GM21390 (cell line): ENCODE data around the gene SLC2A10.
"Not testable (repeated sequence)": the region's sequence is repeated elsewhere in the genome, so short reads cannot be mapped to it uniquely, and the experiment has no call there.

ENCODE experiments used
- ATAC-seq: cut with Tn5 transposase; IDR thresholded peaks from one replicate; pipeline ENCODE4 v1.9.1; 2021; ENCODE audit not compliant: unreplicated experiment

SLC2A10 gene

DNA sequence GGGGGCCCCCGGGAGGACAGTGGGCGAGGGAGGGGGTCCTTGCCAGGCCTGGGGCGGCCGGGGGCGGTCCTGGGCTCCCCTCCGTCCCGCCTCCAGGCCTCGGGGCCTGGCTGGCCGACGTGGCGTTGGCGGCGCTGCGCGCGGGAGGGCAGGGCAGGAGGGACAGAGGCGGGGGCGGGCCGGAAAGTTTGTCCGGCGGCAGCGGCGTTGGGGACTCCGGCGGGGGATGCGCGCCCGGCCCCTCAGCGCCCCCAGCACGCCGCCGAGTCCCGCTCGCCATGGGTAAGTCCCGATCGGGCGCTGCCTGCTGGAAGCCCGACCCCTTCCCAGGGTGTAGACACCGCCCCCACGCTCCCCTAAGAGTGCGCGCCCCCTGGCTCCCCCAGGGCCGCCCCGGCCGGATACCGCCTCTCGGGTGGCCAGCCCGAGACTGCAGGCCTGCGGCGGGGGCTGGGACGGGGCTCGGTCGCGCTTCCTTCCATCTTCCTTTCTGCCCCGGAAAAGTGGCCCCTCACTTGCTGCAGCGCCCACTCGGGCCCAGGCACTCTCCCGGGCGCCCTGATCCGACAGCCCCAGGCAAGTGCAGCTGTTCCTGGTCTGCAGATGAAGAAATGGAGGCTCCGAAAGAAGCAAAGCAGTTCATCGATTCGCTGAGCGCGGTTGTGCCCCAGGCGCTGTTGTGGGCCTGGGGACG is at the start of gene SLC2A10:
Gene SLC2A10, plus strand, starts transcription at position 191 of the 694 bp plus-strand sequence. Its CDS starts 88 bp downstream, at position 279.
- ATAC-seq, result no peak

DNA sequence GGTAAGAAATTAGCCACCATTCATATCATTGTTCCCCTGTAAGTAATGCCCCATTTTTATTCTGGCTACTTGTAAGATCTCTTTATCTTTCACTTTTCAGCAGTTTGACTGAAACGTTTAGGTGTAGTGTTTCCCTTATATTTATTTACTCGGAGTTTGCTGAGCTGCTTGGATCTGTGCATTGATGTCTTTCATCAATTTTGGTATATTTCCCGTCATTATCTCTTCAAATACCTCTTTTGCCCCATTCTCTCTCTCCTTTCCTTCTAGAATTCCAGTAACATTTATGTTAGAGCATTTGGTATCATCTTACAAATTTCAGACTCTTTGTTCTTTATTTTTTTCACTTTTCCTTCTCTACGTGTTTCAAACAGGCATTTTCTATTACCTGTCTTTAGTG is 49.0 kb upstream of the SLC2A10 start:
- ATAC-seq, result no peak

DNA sequence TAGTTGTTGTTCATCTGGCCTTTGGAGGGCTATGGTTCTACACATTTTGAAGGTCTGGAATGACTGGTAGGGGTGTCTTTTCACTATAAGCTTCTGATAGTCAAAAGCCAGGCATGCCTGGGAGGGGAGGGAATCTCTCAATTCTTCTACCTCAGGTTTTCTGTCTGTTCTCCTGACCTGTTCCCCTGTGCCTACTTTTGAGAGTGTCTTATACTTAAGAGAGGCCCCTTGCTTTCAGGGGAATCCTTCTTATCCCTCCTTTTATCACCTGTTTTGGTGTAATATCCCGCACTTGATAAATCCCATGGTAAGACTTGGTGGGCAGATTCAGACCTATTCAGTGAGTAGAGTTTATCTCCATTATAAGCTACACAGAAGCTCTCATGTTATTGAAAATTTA is 47.8 kb upstream of the SLC2A10 start:
- ATAC-seq, result no peak

DNA sequence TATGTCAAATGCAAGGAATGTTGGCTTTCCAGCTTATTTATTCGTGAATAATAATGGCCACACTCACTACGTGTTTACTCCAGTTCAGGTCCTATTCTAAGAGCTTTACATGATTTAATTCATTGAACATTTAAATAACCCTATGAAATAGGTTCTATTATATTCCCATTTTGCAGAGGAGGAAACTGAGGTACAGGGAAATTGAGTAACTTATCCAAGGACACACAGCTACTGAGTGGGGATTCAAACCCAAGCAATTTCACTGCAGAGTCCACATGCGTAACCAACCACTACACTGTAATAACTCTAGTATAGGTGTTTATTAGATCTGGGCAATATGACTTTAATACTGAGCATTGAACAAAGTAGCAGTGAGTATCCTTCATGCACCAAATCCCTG is 45.9 kb upstream of the SLC2A10 start:
- ATAC-seq, result no peak

DNA sequence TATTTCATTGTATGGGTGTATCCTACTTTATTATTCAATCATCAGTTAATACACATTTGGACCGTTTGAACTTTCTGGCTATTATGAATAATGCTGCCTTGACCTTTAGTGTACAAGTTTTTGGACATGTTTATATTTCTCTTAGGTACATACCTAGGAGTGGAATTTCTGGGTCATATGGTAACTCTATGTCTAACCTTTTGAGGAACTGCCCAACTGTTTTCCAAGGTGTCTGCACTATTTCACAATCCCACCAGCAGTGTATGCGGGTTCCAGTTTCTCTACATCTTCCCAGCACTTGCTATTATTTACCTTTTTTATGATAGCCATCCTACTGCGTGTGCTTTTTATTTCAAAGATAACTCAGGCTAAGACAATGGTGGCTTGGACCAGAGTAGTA is 43.8 kb upstream of the SLC2A10 start:
- ATAC-seq, result no peak

DNA sequence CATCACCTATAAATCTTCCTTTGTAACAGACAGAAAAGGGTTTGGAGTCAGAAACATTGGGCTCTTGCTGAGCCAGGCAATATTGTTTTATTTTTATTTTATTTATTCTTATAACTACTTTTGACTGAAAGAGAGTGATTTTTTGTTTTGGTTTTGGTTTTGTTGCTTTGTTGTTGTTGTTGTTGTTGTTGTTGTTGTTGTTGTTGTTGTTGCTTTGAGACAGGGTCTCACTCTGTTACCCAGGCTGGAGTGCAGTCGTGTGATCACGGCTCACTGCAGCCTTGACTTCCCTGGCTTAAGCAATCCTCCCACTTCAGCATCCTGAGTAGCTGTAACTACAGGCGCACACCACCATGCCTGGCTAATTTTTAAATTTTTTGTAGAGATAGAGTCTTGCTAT is 43.1 kb upstream of the SLC2A10 start:
- ATAC-seq, result no peak

DNA sequence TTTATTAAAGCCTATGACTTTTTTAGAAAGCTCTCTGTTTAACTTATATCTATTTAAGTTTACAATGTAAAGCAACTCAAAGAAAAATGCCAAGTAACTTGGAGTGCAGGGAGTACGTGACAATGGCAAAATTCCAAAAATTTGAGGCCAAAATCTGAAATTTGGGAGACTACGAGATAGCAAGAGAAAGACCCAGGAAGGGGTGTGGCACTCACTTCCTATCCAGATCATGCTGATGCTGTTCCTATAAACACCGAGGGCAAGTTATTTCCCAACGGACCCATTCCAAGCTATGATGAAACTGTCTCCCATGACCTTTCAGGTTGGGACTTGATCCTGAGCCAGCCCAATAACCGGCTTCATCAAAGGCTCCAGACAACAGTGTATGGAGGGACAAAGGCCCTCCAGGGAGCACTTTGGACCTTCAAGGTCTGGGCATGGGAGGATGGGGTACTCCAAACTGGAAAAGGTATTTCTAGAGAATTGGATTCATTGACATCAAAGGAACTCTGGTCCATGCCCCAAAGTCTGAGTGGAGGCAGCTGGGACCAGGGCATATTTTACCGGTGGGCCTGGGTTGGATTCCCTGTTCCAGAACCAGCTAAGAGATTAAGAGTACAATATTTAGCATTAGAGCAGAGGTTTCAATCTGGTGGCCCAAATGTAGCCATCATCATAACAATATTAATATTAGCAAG is 42.5 kb upstream of the SLC2A10 start:
- no peak for ATAC-seq

DNA sequence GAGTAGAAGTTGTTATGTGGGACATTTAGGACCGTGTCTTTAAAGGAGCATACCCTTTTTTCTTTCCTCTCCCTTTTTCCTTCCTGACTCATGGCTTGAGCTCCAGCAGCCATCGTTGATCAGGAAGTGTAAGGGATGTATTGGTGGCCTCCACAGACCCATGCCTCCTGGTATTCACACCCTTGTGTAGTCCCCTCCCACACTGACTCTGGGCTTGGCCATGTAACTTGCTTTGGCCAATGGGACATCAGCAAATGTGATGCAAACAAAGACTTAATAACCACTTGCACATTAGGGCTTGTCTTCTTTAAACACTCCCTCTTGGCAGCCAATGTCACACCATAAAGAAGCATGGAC is 39.2 kb upstream of the SLC2A10 start:
- no peak for ATAC-seq

DNA sequence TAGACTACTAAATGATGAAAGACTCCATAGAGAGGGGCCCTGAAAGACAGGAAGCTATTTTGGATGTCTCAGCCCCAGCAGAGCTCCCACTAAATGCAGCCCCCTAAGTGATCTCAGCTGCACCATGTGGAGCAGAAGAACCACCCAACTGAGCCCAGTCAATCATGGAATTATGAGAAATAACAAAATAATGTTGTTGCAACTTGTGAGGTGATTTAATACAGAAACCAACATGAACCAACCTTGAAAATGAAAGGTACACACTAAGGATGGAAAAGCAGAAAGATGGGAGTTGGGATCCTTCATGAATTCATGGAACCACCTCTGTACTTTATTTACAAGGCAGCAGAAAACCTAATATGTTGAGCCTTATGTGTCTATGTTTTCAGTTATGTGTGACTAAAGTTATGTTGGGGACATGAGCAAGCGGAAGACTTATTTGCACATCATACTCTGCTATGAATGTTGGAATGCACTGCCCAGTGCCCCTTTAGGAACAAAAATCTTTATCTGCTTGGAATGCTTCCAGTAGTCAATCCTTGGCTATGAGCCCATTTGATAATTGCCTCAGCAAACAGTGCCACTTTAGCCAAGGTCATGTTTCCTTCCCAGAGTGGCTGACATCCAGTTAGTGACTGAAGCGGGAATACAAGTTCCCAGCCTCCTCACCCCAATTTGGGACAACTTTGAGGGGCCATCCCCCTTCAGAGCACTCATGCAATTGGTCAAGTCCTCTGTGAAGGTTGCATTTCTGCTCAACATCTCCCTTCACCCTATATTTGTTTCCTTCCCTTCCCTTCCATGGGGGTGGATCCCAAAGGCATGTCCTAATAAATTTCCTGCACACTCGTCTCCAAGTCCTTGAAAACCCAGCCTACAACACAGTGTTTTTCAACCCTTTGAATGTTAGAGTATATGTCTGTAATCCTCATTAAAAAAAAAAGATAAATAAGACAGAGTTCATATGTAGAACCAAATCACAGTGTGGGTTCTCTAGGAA is 38.6 kb upstream of the SLC2A10 start:
- ATAC-seq, result no peak

DNA sequence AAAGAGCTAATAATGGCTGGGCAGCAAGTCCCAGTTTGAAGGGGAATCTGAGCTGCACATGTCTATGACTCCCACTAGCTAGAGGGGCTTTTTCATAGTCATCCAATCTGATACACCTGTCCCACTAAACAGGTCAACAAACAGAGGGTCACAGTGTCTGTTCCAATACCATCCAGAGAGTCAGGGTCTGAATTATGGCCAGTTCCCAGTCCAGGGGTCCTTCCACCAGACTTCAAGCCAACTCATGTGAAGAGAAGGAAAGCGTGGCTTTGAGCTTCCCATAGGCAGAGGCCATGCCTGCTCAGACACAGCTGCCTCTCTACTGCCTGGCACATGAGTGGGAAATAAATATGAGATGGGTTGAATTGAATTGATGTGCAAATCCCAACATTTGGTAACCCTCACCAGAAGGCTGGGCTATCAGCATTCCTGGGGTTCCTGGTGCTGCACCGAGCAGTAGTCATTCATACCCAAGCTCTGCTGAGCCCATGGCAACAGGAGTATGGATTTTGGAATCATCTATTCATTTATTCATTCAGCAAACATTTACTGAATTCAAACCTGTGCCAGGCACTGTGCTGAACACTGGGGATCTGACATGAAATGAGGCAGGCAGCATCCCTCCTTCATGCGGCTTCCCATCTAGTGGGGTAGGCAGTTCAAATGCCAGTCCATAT is 37.4 kb upstream of the SLC2A10 start:
- ATAC-seq, result no peak

DNA sequence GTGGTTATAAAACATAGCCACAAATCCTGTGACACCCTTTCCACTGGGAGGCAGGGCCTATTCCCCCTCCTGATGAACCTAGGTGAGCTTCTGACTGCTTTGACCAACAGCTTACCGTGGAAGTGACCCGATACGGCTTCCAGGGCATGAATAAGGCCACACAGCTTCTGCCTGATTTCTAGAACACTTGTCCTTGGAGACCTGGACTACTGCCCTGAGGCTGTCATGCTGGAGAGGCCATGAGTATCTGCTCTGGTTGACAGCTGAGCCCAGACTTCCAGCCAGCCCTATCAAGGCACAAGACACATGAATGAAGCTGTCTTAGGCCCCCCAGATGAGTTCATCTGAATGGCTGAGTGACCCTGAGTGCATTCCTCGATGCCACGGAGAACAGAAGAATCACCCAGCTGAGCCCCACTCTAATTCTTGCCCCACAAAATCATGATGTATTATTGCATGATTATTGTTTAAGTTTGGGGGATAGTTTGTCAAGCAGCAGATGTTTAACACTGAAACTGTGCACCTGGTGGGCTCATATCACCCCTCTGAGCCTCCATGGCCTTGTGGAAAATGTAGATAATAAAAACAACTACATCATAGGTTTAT is 36.8 kb upstream of the SLC2A10 start:
- ATAC-seq, result no peak

DNA sequence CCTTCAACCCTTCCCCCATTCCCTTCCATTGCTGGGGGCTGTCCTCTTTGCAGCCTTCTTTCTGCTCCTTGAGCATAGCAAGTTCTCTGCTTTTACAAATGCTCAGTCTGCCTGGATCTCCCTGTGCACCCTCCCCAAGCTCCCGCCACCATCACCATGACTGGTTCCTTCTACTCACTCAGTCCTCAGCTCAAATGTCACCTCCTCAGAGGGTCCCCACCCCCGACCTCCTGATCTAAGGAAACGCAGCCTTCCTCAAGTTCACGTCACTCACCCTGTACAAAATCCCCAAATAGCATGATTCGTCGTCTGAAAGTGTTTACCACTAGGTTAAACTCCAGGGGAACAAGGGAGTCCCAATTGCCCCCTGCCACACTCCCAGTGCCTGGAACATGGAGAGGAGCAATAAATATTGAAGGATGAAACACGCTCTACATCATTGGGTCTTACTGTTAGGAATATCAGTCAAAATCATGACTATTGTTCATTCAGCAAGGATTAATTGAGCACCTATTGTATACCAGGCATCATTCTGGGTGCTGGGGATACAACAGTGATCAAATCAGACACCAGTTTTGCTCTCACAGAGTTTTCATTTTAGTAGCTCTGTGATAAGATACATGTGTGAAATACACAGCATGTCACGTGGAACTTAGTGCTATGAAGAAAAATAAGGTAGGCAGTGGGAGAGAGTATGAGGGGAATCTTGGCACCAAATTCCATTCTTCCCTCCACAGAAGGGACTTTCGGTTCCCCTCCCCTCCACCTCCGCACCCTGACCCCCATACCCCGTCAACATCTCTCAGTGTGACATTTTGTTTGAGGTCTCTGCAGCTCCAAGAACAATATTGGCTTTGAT is 35.8 kb upstream of the SLC2A10 start:
- ATAC-seq, result no peak

DNA sequence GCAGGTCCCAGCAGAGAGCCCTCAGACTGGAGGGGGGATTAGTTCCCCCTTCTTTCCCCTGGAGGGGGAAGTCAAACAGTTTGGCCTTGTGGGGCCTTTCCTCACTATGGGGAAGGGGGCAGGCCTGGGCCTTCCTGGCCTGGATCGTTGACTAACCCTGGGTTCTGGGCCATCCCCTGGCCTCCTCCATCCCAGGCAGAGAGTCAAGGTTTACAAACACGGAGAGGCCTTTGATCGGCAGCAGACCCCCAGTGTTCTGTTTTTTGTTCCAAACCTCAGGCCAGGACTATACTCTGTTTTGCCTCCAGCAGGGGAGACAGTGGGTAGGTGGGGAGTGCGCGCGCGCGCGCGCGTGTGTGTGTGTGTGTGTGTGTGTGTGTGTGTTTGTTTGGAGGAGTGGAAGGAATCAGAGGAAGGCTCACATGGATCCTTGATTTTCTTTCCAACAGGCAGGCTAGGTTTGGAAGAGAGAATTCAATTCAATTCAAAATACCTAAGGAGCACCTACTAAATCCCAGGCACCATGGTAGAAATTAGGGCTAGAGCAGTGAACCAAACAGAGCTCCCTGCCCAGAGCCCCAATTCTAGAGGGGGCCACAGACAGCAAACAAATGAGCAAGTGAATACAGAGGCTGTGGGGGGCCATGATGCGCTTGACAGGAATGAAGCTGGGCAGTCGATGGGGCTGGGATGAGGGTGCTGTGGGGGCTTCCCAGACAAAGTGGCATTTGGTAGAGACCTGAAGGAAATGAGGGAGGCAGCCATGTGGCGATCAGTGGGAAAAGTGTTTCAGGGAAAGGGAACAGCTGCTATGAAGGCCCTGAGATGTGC is 35.0 kb upstream of the SLC2A10 start:
- no peak for ATAC-seq

DNA sequence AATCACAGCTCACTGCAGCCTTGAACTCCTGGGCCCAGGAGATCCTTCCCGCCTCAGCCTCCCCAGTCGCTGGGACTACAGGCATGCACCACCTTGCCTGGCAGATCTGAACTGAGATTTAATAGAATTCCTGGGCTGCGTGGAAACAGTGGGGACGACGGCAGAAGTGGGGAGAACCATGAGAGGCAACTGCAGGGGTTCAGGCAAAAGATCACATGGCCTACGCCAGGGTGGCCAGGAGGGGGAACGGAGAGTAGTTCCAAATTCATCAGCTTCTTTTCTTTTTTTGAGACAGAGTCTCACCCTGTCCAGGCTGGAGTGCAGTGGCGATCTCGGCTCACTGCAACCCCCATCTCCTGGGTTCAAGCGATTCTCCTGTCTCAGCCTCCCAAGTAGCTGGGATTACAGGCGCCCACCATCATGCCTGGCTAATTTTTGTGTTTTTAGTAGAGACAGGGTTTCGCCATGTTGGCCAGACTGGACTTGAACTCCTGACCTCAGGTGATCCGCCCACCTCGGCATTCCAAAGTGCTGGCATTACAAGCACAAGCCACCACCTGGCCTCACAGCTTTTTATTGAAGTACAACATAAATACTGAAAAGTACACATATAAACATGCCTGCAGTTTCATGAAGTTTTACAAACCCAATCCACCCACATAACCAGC is 32.7 kb upstream of the SLC2A10 start:
- not testable (repeated sequence) for ATAC-seq

DNA sequence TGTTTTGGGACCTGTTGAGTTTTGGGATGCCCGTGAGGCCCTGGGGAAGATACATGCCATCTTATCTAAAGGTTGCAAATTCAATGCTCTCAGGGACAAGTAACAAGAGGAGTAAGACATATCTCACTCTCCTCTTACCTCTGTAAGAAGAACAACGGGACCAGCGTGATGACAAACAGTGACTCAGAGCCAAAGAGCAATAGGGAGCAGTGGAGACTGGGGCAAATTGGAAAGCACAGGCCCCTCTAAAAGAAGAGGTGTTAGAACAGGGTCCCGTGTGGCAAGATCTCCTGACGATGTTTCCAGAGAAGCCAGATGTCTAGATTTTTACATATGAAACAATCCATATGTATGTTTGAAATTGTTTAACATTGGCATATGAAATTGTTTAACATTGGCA is 31.8 kb upstream of the SLC2A10 start:
- no peak for ATAC-seq

DNA sequence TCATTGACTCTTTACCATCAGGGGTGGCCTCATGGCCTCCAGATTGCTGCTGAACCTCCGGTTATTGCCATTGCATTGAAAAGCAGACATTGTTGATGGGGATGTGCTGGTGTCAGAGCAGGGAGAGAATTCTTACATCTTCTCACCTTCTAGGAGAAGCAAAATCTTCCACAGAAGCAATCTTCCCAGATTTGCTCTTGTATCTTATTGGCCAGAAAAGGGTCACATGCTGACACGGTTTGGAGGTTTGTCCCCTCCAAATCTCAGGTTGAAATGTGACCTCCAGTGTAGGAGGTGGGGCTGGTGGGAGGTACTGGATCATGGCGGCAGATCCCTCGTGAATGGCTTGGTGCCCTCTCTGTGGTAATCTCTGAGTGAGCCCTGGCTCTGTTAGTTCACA is 30.9 kb upstream of the SLC2A10 start:
- no peak for ATAC-seq

DNA sequence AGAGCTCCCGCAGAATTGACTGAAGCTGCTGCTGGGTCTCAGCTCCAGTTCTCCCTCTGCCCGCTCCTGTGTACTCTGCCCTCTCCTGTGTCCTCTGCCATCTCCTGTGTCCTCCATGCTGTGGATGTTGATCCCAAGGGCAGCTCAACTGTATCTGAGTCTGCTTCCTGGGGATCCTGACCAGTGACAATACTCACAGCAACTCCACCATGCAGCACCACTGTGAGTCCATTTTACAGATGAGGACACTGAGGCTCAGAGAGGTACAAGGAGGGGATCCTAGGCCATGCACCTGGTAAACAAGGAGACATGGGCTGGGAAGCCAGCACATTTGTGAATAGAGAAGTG is 28.8 kb upstream of the SLC2A10 start:
- no peak for ATAC-seq

DNA sequence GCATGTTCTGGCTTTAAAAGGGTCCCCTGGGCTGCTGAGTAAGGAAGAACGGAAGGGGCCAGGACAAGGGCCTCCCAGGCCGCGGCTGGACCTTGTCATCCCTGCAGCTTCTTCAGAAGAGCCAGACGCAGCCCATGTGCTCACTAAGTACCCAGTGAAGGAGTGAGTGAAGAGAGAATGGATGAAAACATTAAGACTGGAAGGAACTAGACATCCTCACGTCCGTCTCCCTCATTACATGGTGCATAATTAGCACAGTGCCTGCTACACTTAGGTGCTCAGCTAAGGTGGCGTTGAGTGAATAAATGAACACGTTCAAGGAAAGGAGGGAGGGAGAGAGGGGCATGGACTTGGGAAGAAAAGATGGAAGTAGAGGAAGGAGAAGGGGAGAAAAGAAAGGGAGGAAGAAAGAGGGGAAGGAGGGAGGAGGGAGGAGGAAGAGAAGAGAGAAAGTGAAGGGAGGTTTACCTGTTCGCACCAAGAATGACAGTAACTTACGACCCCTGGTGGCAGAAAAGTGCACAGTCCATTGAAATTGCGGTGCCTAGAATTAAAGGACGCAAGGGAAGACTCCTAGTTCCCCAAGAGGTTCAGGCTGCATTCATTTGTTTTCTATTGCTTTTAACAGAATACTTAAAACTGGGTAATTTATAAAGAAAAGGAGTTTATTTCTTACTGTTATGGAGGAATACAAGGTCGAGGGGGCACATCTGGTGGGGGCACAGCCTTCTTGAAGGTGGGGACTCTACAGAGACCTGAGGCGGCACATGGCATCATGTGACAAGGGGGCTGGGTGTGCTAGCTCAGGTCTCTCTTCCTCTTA is 28.2 kb upstream of the SLC2A10 start:
- ATAC-seq, result no peak
